ENCODE data around the gene CD79B. TPM values are rescaled to one million over a fixed set of nuclear protein-coding genes. Genes with fewer than 3 reads are reported as not detected.
"Not testable (repeated sequence)": the region's sequence is repeated elsewhere in the genome, so short reads cannot be mapped to it uniquely, and the experiment has no call there.

CD79B gene
- total and polyA plus RNA-seq, 2 experiments from 2014 or later: not detected

- no peak overlapping the region for H3K4me2 ChIP-seq (ENCODE audit: unreplicated experiment)
- H3K27me3 ChIP-seq (replicated peaks; ENCODE audit: insufficient read depth): no peaks in the 10 kb centered on the region
- H3K79me2 ChIP-seq (ENCODE audit: insufficient read depth): no peaks in the 10 kb centered on the region
- no peaks in the 10 kb centered on the region for H3K36me3 ChIP-seq (ENCODE audit: low read depth)
- in situ Hi-C loops (cut with MboI): loop anchor here (10.0 kb wide), 2 partner anchors 97 to 207 kb away; partner anchors contain the start of genes ERN1 and ICAM2
- H3F3A ChIP-seq (ENCODE audit: insufficient read depth): no peaks in the 10 kb centered on the region
- WGBS, 2 experiments (ENCODE audit: low coverage in 1 of 2, low lambda C conversion rate in 2 of 2, missing lambda C conversion rate in 2 of 2): 57 to 67% methylated on average over 8 of the region's 8 CpGs
- H3K9me2 ChIP-seq (ENCODE audit: insufficient read depth): no peaks in the 10 kb centered on the region
- no peak for TF ChIP-seq EZH2phosphoT487 (IDR thresholded peaks at IDR 0.05; ENCODE audit: insufficient read depth, low read depth)
- no peak for TF ChIP-seq EZH2 (IDR thresholded peaks at IDR 0.05; ENCODE audit: insufficient read depth, poor library complexity, severe bottlenecking)
- H2AFZ ChIP-seq: no peak overlapping the region
- no peaks in the 10 kb centered on the region for H4K20me1 ChIP-seq (ENCODE audit: insufficient read depth)
- DNase-seq: no peak
- H3K4me3 ChIP-seq: no peak overlapping the region
- H3K27ac ChIP-seq: no peak overlapping the region
- no peaks in the 10 kb centered on the region for H3K4me1 ChIP-seq (ENCODE audit: insufficient read depth)
- H3K9me3 ChIP-seq (ENCODE audit: low read depth): no peaks in the 10 kb centered on the region
- no peak overlapping the region for H3K9ac ChIP-seq
Observed at GRCh38 chr17:63927464-63928171, 4.5 kb downstream of the CD79B start.

GRCh38 chr17:63926164-63926563 is 6.0 kb downstream of the CD79B start:
- in situ Hi-C loops (cut with MboI): loop anchor here (10.0 kb wide), 2 partner anchors 99 to 209 kb away; partner anchors contain the start of genes ERN1 and ICAM2
- no peak overlapping the region for H3K27ac ChIP-seq
- TF ChIP-seq EZH2phosphoT487 (IDR thresholded peaks at IDR 0.05; ENCODE audit: insufficient read depth, low read depth): no peak
- no peak for TF ChIP-seq EZH2 (IDR thresholded peaks at IDR 0.05; ENCODE audit: insufficient read depth, poor library complexity, severe bottlenecking)
- H3K9me2 ChIP-seq (ENCODE audit: insufficient read depth): no peaks in the 10 kb centered on the region
- no peaks in the 10 kb centered on the region for H3K9me3 ChIP-seq (ENCODE audit: low read depth)
- DNase-seq: no peak
- H3K36me3 ChIP-seq (ENCODE audit: low read depth): no peaks in the 10 kb centered on the region
- no peak overlapping the region for H3K4me2 ChIP-seq (ENCODE audit: unreplicated experiment)
- H3F3A ChIP-seq (ENCODE audit: insufficient read depth): no peaks in the 10 kb centered on the region
- 92 to 93% methylated on average over 2 of the region's 2 CpGs for WGBS, 2 experiments (ENCODE audit: low coverage in 1 of 2, low lambda C conversion rate in 2 of 2, missing lambda C conversion rate in 2 of 2)
- H2AFZ ChIP-seq: no peak overlapping the region
- H3K9ac ChIP-seq: no peak overlapping the region
- no peaks in the 10 kb centered on the region for H3K4me1 ChIP-seq (ENCODE audit: insufficient read depth)
- no peaks in the 10 kb centered on the region for H3K79me2 ChIP-seq (ENCODE audit: insufficient read depth)
- no peaks in the 10 kb centered on the region for H4K20me1 ChIP-seq (ENCODE audit: insufficient read depth)
- no peaks in the 10 kb centered on the region for H3K27me3 ChIP-seq (replicated peaks; ENCODE audit: insufficient read depth)
- H3K4me3 ChIP-seq: no peak overlapping the region

- in situ Hi-C loops (cut with MboI): loop anchor here (10.0 kb wide), 2 partner anchors 99 to 209 kb away; partner anchors contain the start of genes ERN1 and ICAM2
- no peak for TF ChIP-seq EZH2phosphoT487 (IDR thresholded peaks at IDR 0.05; ENCODE audit: insufficient read depth, low read depth)
- TF ChIP-seq EZH2 (IDR thresholded peaks at IDR 0.05; ENCODE audit: insufficient read depth, poor library complexity, severe bottlenecking): no peak
- 65% methylated on average over 5 of the region's 5 CpGs for WGBS, 2 experiments (ENCODE audit: low coverage in 1 of 2, low lambda C conversion rate in 2 of 2, missing lambda C conversion rate in 2 of 2)
Observed at GRCh38 chr17:63925615-63926014, 6.5 kb downstream of the CD79B start.

GRCh38 chr17:63922402-63922801 is 9.7 kb downstream of the CD79B start:
- not testable (repeated sequence) for H3K4me3 ChIP-seq; H3K27me3 ChIP-seq (replicated peaks; ENCODE audit: insufficient read depth); H2AFZ ChIP-seq; H3K9ac ChIP-seq; H3K36me3 ChIP-seq (ENCODE audit: low read depth); H4K20me1 ChIP-seq (ENCODE audit: insufficient read depth); H3K4me1 ChIP-seq (ENCODE audit: insufficient read depth); H3K79me2 ChIP-seq (ENCODE audit: insufficient read depth); H3K9me3 ChIP-seq (ENCODE audit: low read depth); H3K4me2 ChIP-seq (ENCODE audit: unreplicated experiment); DNase-seq; H3K9me2 ChIP-seq (ENCODE audit: insufficient read depth); H3F3A ChIP-seq (ENCODE audit: insufficient read depth); H3K27ac ChIP-seq
- in situ Hi-C loops (cut with MboI): loop anchor here (10.0 to 25.0 kb wide), 3 partner anchors 102 to 365 kb away; partner anchors contain the start of genes ERN1 and ICAM2
- 61 to 62% methylated on average over 9 of the region's 9 CpGs for WGBS, 2 experiments (ENCODE audit: low coverage in 1 of 2, low lambda C conversion rate in 2 of 2, missing lambda C conversion rate in 2 of 2)

More at GRCh38 chr17:63925615-63926014, 6.5 kb downstream of the CD79B start:
- H3K4me2 ChIP-seq (ENCODE audit: unreplicated experiment): no peak overlapping the region
- H2AFZ ChIP-seq: no peak overlapping the region
- H3K9ac ChIP-seq: no peak overlapping the region
- no peaks in the 10 kb centered on the region for H3K4me1 ChIP-seq (ENCODE audit: insufficient read depth)
- no peaks in the 10 kb centered on the region for H3K27me3 ChIP-seq (replicated peaks; ENCODE audit: insufficient read depth)
- no peaks in the 10 kb centered on the region for H3K79me2 ChIP-seq (ENCODE audit: insufficient read depth)
- no peak for DNase-seq
- H3F3A ChIP-seq (ENCODE audit: insufficient read depth): no peaks in the 10 kb centered on the region
- no peaks in the 10 kb centered on the region for H3K9me3 ChIP-seq (ENCODE audit: low read depth)
- H3K36me3 ChIP-seq (ENCODE audit: low read depth): no peaks in the 10 kb centered on the region
- no peaks in the 10 kb centered on the region for H3K9me2 ChIP-seq (ENCODE audit: insufficient read depth)
- no peaks in the 10 kb centered on the region for H4K20me1 ChIP-seq (ENCODE audit: insufficient read depth)
- H3K4me3 ChIP-seq: no peak overlapping the region
- H3K27ac ChIP-seq: no peak overlapping the region

GRCh38 chr17:63920779-63921178 is 11.4 kb downstream of the CD79B start:
- 85 to 87% methylated on average over 5 of the region's 5 CpGs for WGBS, 2 experiments (ENCODE audit: low coverage in 1 of 2, low lambda C conversion rate in 2 of 2, missing lambda C conversion rate in 2 of 2)
- in situ Hi-C loops (cut with MboI): loop anchor here (10.0 to 25.0 kb wide), 3 partner anchors 104 to 367 kb away; partner anchors contain the start of genes ERN1 and ICAM2

GRCh38 chr17:63920050-63920449 is 12.1 kb downstream of the CD79B start:
- H3K4me2 ChIP-seq (ENCODE audit: unreplicated experiment): not testable (repeated sequence)
- 53 to 61% methylated on average over 6 of the region's 6 CpGs for WGBS, 2 experiments (ENCODE audit: low coverage in 1 of 2, low lambda C conversion rate in 2 of 2, missing lambda C conversion rate in 2 of 2)

More at GRCh38 chr17:63920779-63921178, 11.4 kb downstream of the CD79B start:
- H3K27me3 ChIP-seq (replicated peaks; ENCODE audit: insufficient read depth); H3K4me2 ChIP-seq (ENCODE audit: unreplicated experiment); H4K20me1 ChIP-seq (ENCODE audit: insufficient read depth); H3K4me3 ChIP-seq; H3F3A ChIP-seq (ENCODE audit: insufficient read depth); DNase-seq; H3K9me2 ChIP-seq (ENCODE audit: insufficient read depth); H3K4me1 ChIP-seq (ENCODE audit: insufficient read depth); H3K9ac ChIP-seq; H2AFZ ChIP-seq; H3K9me3 ChIP-seq (ENCODE audit: low read depth); H3K79me2 ChIP-seq (ENCODE audit: insufficient read depth); H3K27ac ChIP-seq; H3K36me3 ChIP-seq (ENCODE audit: low read depth): not testable (repeated sequence)

More at GRCh38 chr17:63920050-63920449, 12.1 kb downstream of the CD79B start:
- not testable (repeated sequence) for H3K27me3 ChIP-seq (replicated peaks; ENCODE audit: insufficient read depth); H4K20me1 ChIP-seq (ENCODE audit: insufficient read depth); H3K4me1 ChIP-seq (ENCODE audit: insufficient read depth); DNase-seq; H2AFZ ChIP-seq; H3K27ac ChIP-seq; H3K9me2 ChIP-seq (ENCODE audit: insufficient read depth); H3K4me3 ChIP-seq; H3F3A ChIP-seq (ENCODE audit: insufficient read depth); H3K9me3 ChIP-seq (ENCODE audit: low read depth); H3K36me3 ChIP-seq (ENCODE audit: low read depth); H3K79me2 ChIP-seq (ENCODE audit: insufficient read depth); H3K9ac ChIP-seq
- in situ Hi-C loops (cut with MboI): loop anchor here (10.0 to 25.0 kb wide), 3 partner anchors 105 to 367 kb away; partner anchors contain the start of genes ERN1 and ICAM2

Data from GM23248 (cell line).